Duodenal mucosa (tissue), 2 donors: ENCODE results near the gene RASGRF2.

Experiments
- H3K27ac ChIP-seq: one replicate; pipeline ENCODE4 v1.7.0; 2013; ENCODE audit warnings: low read depth, low read length
- H3K27me3 ChIP-seq, 2 donors: one replicate each; pipeline ENCODE4 v1.7.0; 2013; ENCODE audit warnings: low read length in 2 of 2, control low read depth in 1 of 2; ENCODE audit not compliant: insufficient read depth in 2 of 2, control insufficient read depth in 1 of 2
- H3K36me3 ChIP-seq, 2 donors: one replicate each; pipeline ENCODE4 v1.7.0; 2013; ENCODE audit warnings: low read length in 2 of 2, control low read depth in 1 of 2; ENCODE audit not compliant: insufficient read depth in 2 of 2, control insufficient read depth in 1 of 2
- H3K4me1 ChIP-seq, 2 donors: one replicate each; pipeline ENCODE4 v1.7.0; 2013; ENCODE audit warnings: low read length in 2 of 2, control low read depth in 1 of 2; ENCODE audit not compliant: insufficient read depth in 2 of 2, control insufficient read depth in 1 of 2
- H3K4me3 ChIP-seq, 2 donors: one replicate each; pipeline ENCODE4 v1.7.0; 2013; ENCODE audit warnings: low read length in 2 of 2, low read depth in 1 of 2
- H3K9ac ChIP-seq, 2 donors: one replicate each; pipeline ENCODE4 v1.7.0; 2013; ENCODE audit warnings: low read length in 2 of 2, low read depth in 1 of 2
- H3K9me3 ChIP-seq, 2 donors: one replicate each; pipeline ENCODE4 v1.7.0; 2013; ENCODE audit warnings: low read length in 2 of 2, control low read depth in 1 of 2; ENCODE audit not compliant: control insufficient read depth in 1 of 2

The RASGRF2 gene

DNA sequence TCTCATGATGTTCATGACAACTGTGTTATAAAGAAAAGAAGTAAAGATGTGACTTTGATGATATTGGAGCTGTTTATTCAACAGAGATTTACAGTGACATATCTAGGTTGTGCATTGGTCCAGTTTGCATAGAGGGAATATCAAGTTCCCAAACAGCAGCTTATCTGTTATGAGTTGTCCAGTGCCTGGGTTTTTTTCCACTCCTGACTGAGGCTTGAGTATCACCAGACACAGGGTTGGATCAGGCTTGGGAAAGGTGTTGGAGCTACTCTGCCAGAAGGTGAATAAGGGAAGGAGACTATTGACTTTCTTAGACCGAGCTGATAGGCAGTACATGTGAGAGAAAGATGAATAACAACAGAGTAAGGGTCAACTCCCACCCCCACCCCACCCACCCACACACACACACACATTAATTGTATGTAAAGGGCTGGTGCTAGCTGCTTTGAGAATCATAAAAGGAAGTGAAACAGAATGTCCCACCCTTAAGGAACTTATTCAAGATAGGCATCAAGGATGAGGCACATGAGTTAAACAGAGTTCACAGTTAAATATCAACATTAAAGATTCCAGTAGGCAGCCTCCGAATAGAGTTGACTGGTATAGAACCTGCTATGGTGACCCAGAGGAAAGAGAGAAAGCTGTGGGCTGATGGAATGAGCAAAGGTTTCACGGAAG is 33.0 kb upstream of the RASGRF2 start:
- Histone ChIP-seq H3K9me3 (no peaks in the 10 kb centered on the region), H3K4me1 (no peaks in the 10 kb centered on the region), H3K4me3 (no peak overlapping the region), H3K27ac (no peak overlapping the region), H3K27me3 (no peaks in the 10 kb centered on the region), H3K9ac (no peak overlapping the region), H3K36me3 (no peaks in the 10 kb centered on the region)

DNA sequence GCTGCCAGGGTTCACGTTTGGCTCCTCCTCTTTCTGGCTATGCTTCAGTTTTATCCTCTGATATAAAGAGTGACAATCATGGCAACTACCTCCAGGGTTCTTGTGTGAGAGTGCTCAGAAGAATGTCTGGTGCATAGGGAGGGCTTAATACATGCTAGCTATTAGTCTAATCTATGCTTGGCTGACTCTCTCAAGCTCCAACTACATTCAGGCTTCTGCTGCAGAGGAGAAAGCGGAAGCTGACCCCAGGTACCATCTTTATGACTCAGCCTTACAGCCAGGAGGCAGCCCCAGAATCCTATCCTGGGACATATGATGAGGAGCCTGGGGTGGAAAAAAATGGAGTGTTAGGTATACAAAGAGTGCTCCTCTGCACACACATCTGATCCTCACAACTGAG is 32.1 kb upstream of the RASGRF2 start:
- Histone ChIP-seq H3K9me3 (no peaks in the 10 kb centered on the region), H3K27ac (no peak overlapping the region), H3K9ac (no peak overlapping the region), H3K4me1 (no peaks in the 10 kb centered on the region), H3K4me3 (no peak overlapping the region), H3K36me3 (no peaks in the 10 kb centered on the region), H3K27me3 (no peaks in the 10 kb centered on the region)

GRCh38 chr5:80930940-80931339 is 29.2 kb upstream of the RASGRF2 start:
- H3K4me3 ChIP-seq = no peak overlapping the region
- no peaks in the 10 kb centered on the region for H3K4me1 ChIP-seq
- no peaks in the 10 kb centered on the region for H3K36me3 ChIP-seq
- H3K27me3 ChIP-seq = no peaks in the 10 kb centered on the region
- H3K27ac ChIP-seq = no peak overlapping the region
- H3K9ac ChIP-seq = no peak overlapping the region
- H3K9me3 ChIP-seq = no peaks in the 10 kb centered on the region

DNA sequence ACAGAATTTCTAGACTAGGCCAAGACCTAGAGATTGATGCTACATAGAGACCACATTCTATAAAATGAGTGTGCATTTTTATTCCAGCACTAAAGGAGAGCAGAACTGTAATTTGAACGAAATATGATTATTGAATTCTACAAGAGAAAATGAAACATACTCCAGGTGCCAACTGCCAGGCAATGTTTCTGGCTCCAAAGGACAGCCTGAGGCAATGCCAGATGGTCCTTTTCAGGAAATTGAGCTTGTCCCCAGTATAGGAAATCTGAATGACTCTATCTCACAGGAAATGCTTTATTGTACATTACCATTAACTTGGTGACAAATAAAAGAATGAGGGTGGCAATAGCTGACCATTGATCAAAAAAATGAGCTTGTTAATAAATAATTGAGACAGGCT is 28.8 kb upstream of the RASGRF2 start:
- H3K4me1 ChIP-seq = no peaks in the 10 kb centered on the region
- no peaks in the 10 kb centered on the region for H3K27me3 ChIP-seq
- no peak overlapping the region for H3K9ac ChIP-seq
- H3K36me3 ChIP-seq = no peaks in the 10 kb centered on the region
- H3K9me3 ChIP-seq = no peaks in the 10 kb centered on the region
- no peak overlapping the region for H3K27ac ChIP-seq
- H3K4me3 ChIP-seq = no peak overlapping the region

- Histone ChIP-seq H3K9me3 (no peaks in the 10 kb centered on the region), H3K4me3 (no peak overlapping the region), H3K27ac (no peak overlapping the region), H3K36me3 (no peaks in the 10 kb centered on the region), H3K27me3 (no peaks in the 10 kb centered on the region), H3K9ac (no peak overlapping the region), H3K4me1 (no peaks in the 10 kb centered on the region)
These were observed 27.1 kb upstream of the RASGRF2 start for GRCh38 chr5:80933036-80933435.

GRCh38 chr5:80934751-80935150 is 25.4 kb upstream of the RASGRF2 start:
- H3K27me3 ChIP-seq = no peaks in the 10 kb centered on the region
- H3K9ac ChIP-seq = no peak overlapping the region
- no peak overlapping the region for H3K27ac ChIP-seq
- H3K4me1 ChIP-seq = no peaks in the 10 kb centered on the region
- no peak overlapping the region for H3K4me3 ChIP-seq
- H3K9me3 ChIP-seq = no peaks in the 10 kb centered on the region
- H3K36me3 ChIP-seq = no peaks in the 10 kb centered on the region

- Histone ChIP-seq H3K27me3 (no peaks in the 10 kb centered on the region), H3K9ac (no peak overlapping the region), H3K9me3 (no peaks in the 10 kb centered on the region), H3K4me3 (no peak overlapping the region), H3K36me3 (no peaks in the 10 kb centered on the region), H3K27ac (no peak overlapping the region), H3K4me1 (no peaks in the 10 kb centered on the region)
These were observed 24.3 kb upstream of the RASGRF2 start for GRCh38 chr5:80935811-80936385.

DNA sequence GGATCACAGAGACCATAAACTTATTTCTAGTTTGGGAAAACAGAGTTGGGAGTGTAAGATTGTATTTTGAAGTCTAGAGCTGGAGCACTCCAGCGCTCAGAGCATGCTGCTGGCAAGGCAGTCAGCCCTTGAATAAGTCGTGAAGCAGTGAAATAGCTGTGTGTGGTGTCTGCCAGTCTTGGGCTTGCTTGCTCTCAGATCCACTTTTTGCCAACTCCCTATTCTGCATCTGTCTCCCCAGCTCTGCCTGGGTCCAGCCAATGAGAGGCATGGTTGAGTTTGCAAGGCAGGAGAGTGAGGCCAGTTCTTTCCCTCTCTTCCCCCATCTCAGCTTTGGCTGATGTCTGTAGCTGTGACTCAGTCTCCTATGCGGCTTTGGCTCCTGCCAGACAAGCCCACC is 23.3 kb upstream of the RASGRF2 start:
- H3K9me3 ChIP-seq = no peaks in the 10 kb centered on the region
- no peaks in the 10 kb centered on the region for H3K4me1 ChIP-seq
- H3K27ac ChIP-seq = no peak overlapping the region
- no peak overlapping the region for H3K4me3 ChIP-seq
- H3K27me3 ChIP-seq = no peaks in the 10 kb centered on the region
- no peaks in the 10 kb centered on the region for H3K36me3 ChIP-seq
- H3K9ac ChIP-seq = no peak overlapping the region

- H3K4me1 ChIP-seq = no peaks in the 10 kb centered on the region
- H3K36me3 ChIP-seq = no peaks in the 10 kb centered on the region
- no peak overlapping the region for H3K9ac ChIP-seq
- H3K27ac ChIP-seq = no peak overlapping the region
- H3K9me3 ChIP-seq = no peaks in the 10 kb centered on the region
- H3K27me3 ChIP-seq = no peaks in the 10 kb centered on the region
- H3K4me3 ChIP-seq = no peak overlapping the region
These were observed 22.4 kb upstream of the RASGRF2 start for GRCh38 chr5:80937584-80938356.

DNA sequence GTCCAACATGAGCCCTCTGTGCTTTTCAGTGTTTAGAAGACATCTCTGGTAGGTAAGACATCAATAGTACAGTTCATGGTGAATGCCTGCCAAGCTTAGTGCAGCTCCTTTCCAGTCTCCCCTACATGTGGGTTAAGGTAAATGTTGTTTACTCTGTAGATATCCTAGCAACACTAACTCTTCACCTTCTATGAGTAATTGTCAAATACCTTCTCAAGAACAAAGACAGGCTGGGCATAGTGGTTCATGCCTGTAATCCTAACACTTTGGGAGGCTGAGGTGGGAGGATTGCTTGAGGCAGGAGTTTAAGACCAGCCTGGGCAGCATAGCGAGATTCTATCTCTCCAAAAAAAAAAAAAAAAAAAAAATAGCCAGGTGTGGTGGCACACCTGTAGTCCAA is 18.7 kb upstream of the RASGRF2 start:
- Histone ChIP-seq H3K36me3 (no peaks in the 10 kb centered on the region), H3K9me3 (peaks cover 0 to 2% of the 10 kb centered on the region in 2 donors), H3K4me3 (no peak overlapping the region), H3K27ac (no peak overlapping the region), H3K9ac (no peak overlapping the region), H3K27me3 (no peaks in the 10 kb centered on the region), H3K4me1 (no peaks in the 10 kb centered on the region)
